K562 treated with DMSO at 1 percent for 24 hours (cell line): ENCODE results near the gene SRPX2. TPM values are rescaled to one million over a fixed set of nuclear protein-coding genes. Genes with fewer than 3 reads are reported as not detected.

Experiments used
- total RNA-seq: library from RNA; unstranded; fragments of 300-600 nt; gene quantifications from 2 replicates; pipeline ENCODE4 v1.2.3, GENCODE V29; 2022; ENCODE audit warnings: low read depth; ENCODE audit not compliant: insufficient read depth

The SRPX2 gene
- not detected in 2 replicates for total RNA-seq

GRCh38 chrX:100643956-100644860 lies at the start of gene SRPX2:
TSS of gene SRPX2 (plus strand) at chrX:100644199. CDS start at chrX:100646323, 2,124 bp downstream.

GRCh38 chrX:100636321-100636991 lies 7.5 kb upstream of the SRPX2 start, which contains the start of gene TSPAN6:
TSS of gene TSPAN6 (minus strand) at chrX:100636806. CDS start at chrX:100636694, 112 bp downstream.

Other genes with a start within 250 kb of the SRPX2 start
- not detected in 2 replicates for gene PCDH19, start 233.9 kb upstream of the SRPX2 start, total RNA-seq
- not detected in 2 replicates for gene TNMD, start 59.3 kb upstream of the SRPX2 start, total RNA-seq
- not detected in 2 replicates for gene TSPAN6, start 7.4 kb upstream of the SRPX2 start, total RNA-seq
- 1.1 TPM in 2 replicates for gene SYTL4, start 87.9 kb downstream of the SRPX2 start, total RNA-seq
- gene CSTF2, start 176.2 kb downstream of the SRPX2 start, total RNA-seq, result 33.0 and 34.8 TPM in 2 replicates
- gene NOX1, start 230.2 kb downstream of the SRPX2 start, total RNA-seq, result not detected in 2 replicates